ENCODE results near the gene CCDC83.
A peak's percentile ranks its signal among the peaks of the same experiment; 100 is the strongest.

Gene CCDC83

GRCh38 chr11:85855341-85855656, at the start of gene CCDC83:
CCDC83 (plus strand) TSS chr11:85855383; CDS start chr11:85865124, 9,741 bp downstream.
- DNase-seq (ENCODE audit: low read depth), result no peak

- no peak for DNase-seq (ENCODE audit: low read depth)
Measured at GRCh38 chr11:85805387-85805786, 49.8 kb upstream of the CCDC83 start.

GRCh38 chr11:85806016-85806415, 49.2 kb upstream of the CCDC83 start:
- no peak for DNase-seq (ENCODE audit: low read depth)

- DNase-seq (ENCODE audit: low read depth), result no peak
Measured at GRCh38 chr11:85806876-85807275, 48.3 kb upstream of the CCDC83 start.

- DNase-seq (ENCODE audit: low read depth), result no peak
Measured at GRCh38 chr11:85809191-85809590, 46.0 kb upstream of the CCDC83 start.

- DNase-seq (ENCODE audit: low read depth), result no peak
Measured at GRCh38 chr11:85809863-85810262, 45.3 kb upstream of the CCDC83 start.

- no peak for DNase-seq (ENCODE audit: low read depth)
Measured at GRCh38 chr11:85810521-85810870, 44.7 kb upstream of the CCDC83 start.

GRCh38 chr11:85810871-85811611, 44.1 kb upstream of the CCDC83 start, which contains the start of gene SYTL2:
SYTL2 (minus strand) TSS chr11:85811141; CDS start chr11:85757725, 53,416 bp downstream.
- DNase-seq (ENCODE audit: low read depth), result peak; percentile 70

- DNase-seq (ENCODE audit: low read depth), result no peak
Measured at GRCh38 chr11:85811624-85812023, 43.6 kb upstream of the CCDC83 start.

- no peak for DNase-seq (ENCODE audit: low read depth)
Measured at GRCh38 chr11:85813721-85814120, 41.5 kb upstream of the CCDC83 start.

GRCh38 chr11:85815186-85815931, 39.8 kb upstream of the CCDC83 start:
- DNase-seq (ENCODE audit: low read depth), result no peak

GRCh38 chr11:85819441-85819840, 35.7 kb upstream of the CCDC83 start:
- DNase-seq (ENCODE audit: low read depth), result no peak

- no peak for DNase-seq (ENCODE audit: low read depth)
Measured at GRCh38 chr11:85821636-85822035, 33.5 kb upstream of the CCDC83 start.

GRCh38 chr11:85822814-85823213, 32.4 kb upstream of the CCDC83 start:
- DNase-seq (ENCODE audit: low read depth), result no peak

GRCh38 chr11:85823816-85824215, 31.4 kb upstream of the CCDC83 start:
- peak; percentile 18 for DNase-seq (ENCODE audit: low read depth)

- DNase-seq (ENCODE audit: low read depth), result no peak
Measured at GRCh38 chr11:85825616-85826015, 29.6 kb upstream of the CCDC83 start.

GRCh38 chr11:85826116-85826855, 28.9 kb upstream of the CCDC83 start:
- DNase-seq (ENCODE audit: low read depth), result no peak

GRCh38 chr11:85827748-85828639, 27.2 kb upstream of the CCDC83 start:
- no peak for DNase-seq (ENCODE audit: low read depth)

- DNase-seq (ENCODE audit: low read depth), result no peak
Measured at GRCh38 chr11:85828640-85828978, 26.6 kb upstream of the CCDC83 start.

GRCh38 chr11:85829172-85829571, 26.0 kb upstream of the CCDC83 start:
- DNase-seq (ENCODE audit: low read depth), result no peak

- no peak for DNase-seq (ENCODE audit: low read depth)
Measured at GRCh38 chr11:85831050-85831449, 24.1 kb upstream of the CCDC83 start.

- no peak for DNase-seq (ENCODE audit: low read depth)
Measured at GRCh38 chr11:85835263-85835662, 19.9 kb upstream of the CCDC83 start.
